GM19023 (cell line): ENCODE results near the gene KDM6B.

Experiments
- ATAC-seq: cut with Tn5 transposase; IDR thresholded peaks from one replicate; pipeline ENCODE4 v1.9.1; 2021; ENCODE audit warnings: mild to moderate bottlenecking, moderate library complexity; ENCODE audit not compliant: unreplicated experiment

Gene KDM6B

DNA sequence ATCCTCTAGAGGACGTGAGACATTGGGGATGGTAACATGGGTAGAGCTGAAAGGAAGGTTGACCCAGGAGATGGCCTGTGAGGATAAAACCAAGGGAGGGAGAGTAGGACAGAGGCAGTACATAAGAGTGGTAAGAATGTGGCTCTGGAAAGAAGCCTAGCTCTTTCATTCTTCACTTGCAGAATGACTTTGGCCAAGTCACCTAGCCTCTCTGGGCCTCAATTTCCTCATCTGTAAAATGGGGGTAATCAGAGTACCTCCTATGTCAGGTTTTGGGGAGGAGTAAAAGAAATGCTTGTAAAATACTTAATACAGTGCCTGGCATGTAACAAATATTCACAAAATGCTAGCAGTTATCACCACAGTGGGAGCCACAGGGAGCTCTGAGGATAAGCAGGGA, 6.9 kb downstream of the KDM6B start:
- ATAC-seq = no peak

DNA sequence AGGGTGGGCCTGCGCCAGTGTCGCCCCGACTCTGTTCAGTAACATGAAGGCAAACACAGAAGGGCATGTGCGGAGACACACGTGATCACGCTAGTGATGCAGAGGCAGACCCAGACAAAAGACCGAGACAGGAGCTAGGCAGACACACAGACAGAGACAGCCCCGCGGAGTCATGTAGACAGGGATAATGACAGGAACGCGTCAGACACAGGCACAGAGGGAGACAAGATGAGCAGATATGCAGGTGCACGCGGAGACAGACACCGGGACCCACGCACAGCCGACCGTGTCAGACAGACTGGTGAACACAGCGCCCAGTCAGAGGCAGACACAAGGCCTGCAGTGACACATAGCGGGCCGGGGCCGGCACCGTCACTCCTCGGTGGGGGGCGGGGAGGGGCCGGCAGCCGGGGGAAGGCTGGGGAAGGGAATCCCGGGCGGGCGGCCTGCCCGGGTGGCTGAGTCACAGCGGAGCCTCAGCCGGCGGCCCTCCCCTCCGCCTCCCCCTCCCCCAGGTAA, 7.4 kb downstream of the KDM6B start:
- peak; percentile 3 for ATAC-seq

DNA sequence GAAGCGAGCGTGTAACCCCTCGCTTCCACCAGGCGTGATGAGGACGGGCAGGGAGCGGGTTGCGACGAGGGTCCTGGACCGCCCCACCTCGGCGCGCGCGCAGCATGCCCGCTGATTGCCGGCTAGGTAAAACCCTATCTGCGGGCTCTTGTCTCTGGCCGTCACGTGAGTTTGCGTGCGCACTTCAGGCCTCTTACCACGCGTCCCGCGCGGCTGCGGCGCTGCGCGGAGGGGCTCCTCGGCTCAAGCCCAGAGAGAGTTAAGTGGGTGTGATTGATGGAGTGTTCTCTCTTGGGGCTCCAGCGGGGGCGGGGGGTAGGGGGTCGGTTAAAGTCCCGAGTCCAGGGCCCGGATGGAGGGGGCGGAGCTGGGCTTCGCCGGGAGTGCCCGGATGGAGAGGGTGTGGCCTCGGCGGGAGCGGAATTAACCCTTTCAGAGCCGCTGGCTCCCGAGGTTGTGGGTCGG, 7.9 kb downstream of the KDM6B start:
- ATAC-seq = peak; percentile 23

DNA sequence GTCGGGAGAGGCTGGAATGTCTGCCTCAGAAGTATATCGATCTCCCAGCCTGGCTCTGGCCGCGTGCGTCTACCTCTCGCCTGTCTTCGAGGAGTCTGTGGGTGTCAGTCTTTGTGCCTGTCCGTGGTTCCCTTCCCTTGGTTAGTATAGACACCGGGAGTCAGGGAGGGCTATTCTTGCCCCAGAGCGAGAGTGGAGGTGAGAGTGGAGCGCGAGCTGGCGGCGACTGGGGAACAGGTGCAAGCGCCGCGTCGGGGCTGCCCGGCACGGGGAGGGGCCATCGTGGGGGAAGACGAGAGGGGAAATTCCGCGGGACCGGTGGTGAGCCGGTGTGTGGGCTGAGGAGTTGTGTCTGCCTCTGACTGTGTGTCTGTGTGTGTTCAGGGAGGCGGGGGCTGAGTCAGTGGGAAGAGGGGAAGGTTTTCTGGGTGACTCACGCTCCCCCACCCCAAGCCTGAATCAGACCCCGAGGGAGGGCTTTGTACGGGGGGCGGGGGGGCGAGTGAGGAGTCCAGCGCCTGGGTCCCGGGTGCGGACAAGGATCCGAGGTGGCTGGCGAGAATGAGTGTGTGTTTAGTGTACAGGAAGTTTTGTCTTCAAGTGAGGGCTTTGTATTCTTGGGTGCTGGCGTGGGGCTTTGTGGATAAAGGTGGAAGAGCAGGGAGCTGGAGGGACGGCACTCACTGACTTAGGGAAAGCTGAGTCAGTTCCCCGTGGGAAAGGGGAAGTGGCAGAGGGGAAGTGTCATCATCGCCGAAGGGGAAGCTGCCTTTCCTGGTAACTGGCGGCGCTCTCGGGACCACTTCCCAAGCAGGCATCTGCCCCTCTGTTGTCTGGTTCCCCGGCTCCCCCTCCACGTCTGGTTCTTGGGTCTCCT, 8.6 kb downstream of the KDM6B start:
- peak; percentile 27 for ATAC-seq

- peak; percentile 2 for ATAC-seq
These were observed 9.2 kb downstream of the KDM6B start for GRCh38 chr17:7843257-7843535.

DNA sequence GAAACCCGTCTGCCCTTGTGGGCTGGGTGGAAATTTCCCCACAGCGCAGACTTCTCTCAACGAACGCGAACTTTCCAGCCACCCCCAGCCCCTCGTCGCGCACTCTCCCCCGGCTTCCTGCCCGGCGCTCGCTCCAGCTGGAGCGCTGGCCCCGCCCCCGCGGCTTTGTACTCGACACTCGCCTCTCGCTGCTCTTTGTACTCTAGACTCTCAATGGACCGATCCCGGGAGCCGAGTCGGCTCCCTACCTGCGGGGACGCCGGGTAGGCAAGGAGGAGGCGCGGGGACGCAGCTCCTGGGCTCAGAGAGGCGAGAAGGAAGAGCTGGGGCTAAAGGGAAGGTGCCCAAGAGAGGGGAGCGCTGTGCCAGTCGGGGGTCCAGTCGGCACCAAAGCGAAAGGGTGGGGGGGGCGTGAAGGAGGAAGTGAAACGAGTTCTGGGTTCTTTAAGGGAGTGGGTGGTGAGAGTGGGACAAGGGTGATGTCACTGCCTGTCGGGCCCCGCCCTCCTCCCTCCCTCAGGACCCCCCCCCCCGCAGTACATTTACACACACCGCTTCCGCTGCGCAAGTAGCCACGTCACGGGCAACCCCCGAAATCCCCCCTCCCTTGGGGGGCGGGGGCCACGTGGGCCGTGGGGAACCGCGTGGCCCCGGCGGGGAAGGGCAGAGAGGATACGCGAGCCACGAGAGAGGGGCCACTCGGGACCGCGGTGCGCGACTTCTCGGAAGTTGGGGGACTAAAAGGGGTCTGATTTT, 9.7 kb downstream of the KDM6B start:
- ATAC-seq = peak; percentile 27

GRCh38 chr17:7844292-7845154, 10.5 kb downstream of the KDM6B start:
- ATAC-seq = peak; percentile 42

- ATAC-seq = no peak
These were observed 11.5 kb downstream of the KDM6B start for GRCh38 chr17:7845359-7846062.

DNA sequence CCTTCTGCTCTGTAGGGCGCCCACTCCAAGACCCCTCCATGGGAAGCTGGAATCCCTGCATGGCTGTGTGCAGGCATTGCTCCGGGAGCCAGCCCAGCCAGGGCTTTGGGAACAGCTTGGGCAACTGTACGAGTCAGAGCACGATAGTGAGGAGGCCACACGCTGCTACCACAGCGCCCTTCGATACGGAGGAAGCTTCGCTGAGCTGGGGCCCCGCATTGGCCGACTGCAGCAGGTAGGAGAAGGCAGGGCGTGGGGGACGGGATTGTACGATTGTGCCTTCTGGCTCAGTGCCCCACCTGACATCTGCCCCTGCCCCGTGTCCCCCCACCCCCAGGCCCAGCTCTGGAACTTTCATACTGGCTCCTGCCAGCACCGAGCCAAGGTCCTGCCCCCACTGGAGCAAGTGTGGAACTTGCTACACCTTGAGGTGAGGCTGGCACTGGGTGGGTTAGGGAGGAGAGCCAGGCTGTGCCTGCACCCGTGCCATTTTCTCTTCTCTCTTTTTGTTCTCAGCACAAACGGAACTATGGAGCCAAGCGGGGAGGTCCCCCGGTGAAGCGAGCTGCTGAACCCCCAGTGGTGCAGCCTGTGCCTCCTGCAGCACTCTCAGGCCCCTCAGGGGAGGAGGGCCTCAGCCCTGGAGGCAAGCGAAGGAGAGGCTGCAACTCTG, 12.2 kb downstream of the KDM6B start:
- ATAC-seq = no peak

- ATAC-seq = no peak
These were observed 13.0 kb downstream of the KDM6B start for GRCh38 chr17:7846765-7847661.

DNA sequence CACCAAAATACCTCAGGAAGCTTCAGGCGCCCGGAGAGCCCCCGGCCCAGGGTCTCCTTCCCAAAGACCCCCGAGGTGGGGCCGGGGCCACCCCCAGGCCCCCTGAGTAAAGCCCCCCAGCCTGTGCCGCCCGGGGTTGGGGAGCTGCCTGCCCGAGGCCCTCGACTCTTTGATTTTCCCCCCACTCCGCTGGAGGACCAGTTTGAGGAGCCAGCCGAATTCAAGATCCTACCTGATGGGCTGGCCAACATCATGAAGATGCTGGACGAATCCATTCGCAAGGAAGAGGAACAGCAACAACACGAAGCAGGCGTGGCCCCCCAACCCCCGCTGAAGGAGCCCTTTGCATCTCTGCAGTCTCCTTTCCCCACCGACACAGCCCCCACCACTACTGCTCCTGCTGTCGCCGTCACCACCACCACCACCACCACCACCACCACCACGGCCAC, 14.1 kb downstream of the KDM6B start:
- no peak for ATAC-seq

DNA sequence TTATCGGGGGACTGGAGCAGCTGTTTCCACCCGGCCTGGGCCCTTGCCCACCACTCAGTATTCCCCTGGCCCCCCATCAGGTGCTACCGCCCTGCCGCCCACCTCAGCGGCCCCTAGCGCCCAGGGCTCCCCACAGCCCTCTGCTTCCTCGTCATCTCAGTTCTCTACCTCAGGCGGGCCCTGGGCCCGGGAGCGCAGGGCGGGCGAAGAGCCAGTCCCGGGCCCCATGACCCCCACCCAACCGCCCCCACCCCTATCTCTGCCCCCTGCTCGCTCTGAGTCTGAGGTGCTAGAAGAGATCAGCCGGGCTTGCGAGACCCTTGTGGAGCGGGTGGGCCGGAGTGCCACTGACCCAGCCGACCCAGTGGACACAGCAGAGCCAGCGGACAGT, 14.7 kb downstream of the KDM6B start:
- ATAC-seq = no peak

GRCh38 chr17:7849130-7849750, 15.2 kb downstream of the KDM6B start:
- no peak for ATAC-seq

DNA sequence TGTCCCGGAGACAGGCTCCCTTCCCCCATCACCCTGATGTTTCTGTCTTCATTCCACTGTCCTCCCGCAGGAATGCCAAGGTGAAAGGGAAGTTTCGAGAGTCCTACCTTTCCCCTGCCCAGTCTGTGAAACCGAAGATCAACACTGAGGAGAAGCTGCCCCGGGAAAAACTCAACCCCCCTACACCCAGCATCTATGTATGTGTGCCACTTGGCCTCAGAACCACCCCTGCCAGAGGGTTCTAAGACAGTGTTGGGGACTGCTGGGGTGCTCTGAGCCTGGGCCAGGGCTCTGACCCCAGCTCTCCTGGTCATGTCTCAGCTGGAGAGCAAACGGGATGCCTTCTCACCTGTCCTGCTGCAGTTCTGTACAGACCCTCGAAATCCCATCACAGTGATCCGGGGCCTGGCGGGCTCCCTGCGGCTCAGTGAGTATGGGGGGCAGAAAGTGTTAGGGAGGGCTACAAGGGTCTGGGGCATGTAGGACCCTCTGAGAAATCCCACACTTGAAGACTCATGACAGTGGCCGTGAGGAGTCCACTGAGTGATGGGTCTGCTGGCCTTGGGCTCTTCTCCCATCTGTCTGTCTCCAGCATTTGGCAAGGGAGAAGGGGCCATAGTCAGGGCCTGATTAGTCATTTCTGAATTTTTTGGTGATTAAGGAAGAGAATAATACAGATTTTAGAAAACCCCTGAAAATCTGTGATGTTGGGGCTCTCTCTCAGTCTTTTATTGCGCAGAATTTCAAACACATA, 15.9 kb downstream of the KDM6B start:
- no peak for ATAC-seq

- ATAC-seq = no peak
These were observed 16.9 kb downstream of the KDM6B start for GRCh38 chr17:7850701-7851437.

DNA sequence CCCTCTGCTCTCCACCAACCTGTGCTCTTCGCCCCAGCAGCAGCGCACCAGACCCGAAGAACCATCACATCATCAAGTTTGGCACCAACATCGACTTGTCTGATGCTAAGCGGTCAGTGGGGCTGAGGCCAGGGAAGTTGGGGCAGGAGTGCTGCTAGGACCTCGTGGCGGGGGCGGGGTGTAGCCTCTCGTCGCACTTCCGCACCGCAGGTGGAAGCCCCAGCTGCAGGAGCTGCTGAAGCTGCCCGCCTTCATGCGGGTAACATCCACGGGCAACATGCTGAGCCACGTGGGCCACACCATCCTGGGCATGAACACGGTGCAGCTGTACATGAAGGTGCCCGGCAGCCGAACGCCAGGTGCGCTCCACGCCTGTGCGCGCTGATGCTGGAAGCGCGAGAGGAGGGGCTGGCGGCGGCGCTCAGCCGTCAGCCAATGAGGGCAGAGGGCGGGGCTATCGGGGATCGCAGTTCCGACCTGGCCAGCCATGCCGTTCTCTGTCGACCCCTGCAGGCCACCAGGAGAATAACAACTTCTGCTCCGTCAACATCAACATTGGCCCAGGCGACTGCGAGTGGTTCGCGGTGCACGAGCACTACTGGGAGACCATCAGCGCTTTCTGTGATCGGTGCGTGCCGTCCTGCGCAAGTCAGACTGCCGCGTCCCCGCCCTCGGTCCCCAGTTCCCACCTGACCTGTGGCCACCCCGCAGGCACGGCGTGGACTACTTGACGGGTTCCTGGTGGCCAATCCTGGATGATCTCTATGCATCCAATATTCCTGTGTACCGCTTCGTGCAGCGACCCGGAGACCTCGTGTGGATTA, 17.6 kb downstream of the KDM6B start:
- ATAC-seq = peak; percentile 84
